ENCODE results near the gene ZNF488.

Gene ZNF488

GRCh38 chr10:47333532-47333931 lies 50.6 kb downstream of the ZNF488 start:
- DNase-seq (ENCODE audit: low read depth): no peak
- no peak overlapping the region for H3K4me3 ChIP-seq (ENCODE audit: low read depth, low read length)
- TF ChIP-seq CTCF (IDR thresholded peaks at IDR 0.05; ENCODE audit: low read depth, low read length, missing control alignments): no peak

- no peak for TF ChIP-seq CTCF (IDR thresholded peaks at IDR 0.05; ENCODE audit: low read depth, low read length, missing control alignments)
- no peak overlapping the region for H3K4me3 ChIP-seq (ENCODE audit: low read depth, low read length)
- no peak for DNase-seq (ENCODE audit: low read depth)
Observed at GRCh38 chr10:47332946-47333345, 51.1 kb downstream of the ZNF488 start.

- no peak overlapping the region for H3K4me3 ChIP-seq (ENCODE audit: low read depth, low read length)
- TF ChIP-seq CTCF (IDR thresholded peaks at IDR 0.05; ENCODE audit: low read depth, low read length, missing control alignments): no peak
- DNase-seq (ENCODE audit: low read depth): no peak
Observed at GRCh38 chr10:47332371-47332770, 51.7 kb downstream of the ZNF488 start.

GRCh38 chr10:47331954-47332353 lies 52.1 kb downstream of the ZNF488 start:
- H3K4me3 ChIP-seq (ENCODE audit: low read depth, low read length): no peak overlapping the region
- no peak for TF ChIP-seq CTCF (IDR thresholded peaks at IDR 0.05; ENCODE audit: low read depth, low read length, missing control alignments)
- no peak for DNase-seq (ENCODE audit: low read depth)

GRCh38 chr10:47331491-47331890 lies 52.6 kb downstream of the ZNF488 start:
- DNase-seq (ENCODE audit: low read depth): no peak
- no peak overlapping the region for H3K4me3 ChIP-seq (ENCODE audit: low read depth, low read length)
- TF ChIP-seq CTCF (IDR thresholded peaks at IDR 0.05; ENCODE audit: low read depth, low read length, missing control alignments): no peak

- no peak for TF ChIP-seq CTCF (IDR thresholded peaks at IDR 0.05; ENCODE audit: low read depth, low read length, missing control alignments)
- H3K4me3 ChIP-seq (ENCODE audit: low read depth, low read length): no peak overlapping the region
- no peak for DNase-seq (ENCODE audit: low read depth)
Observed at GRCh38 chr10:47330804-47331203, 53.3 kb downstream of the ZNF488 start.

GRCh38 chr10:47330366-47330765 lies 53.7 kb downstream of the ZNF488 start:
- no peak for TF ChIP-seq CTCF (IDR thresholded peaks at IDR 0.05; ENCODE audit: low read depth, low read length, missing control alignments)
- no peak for DNase-seq (ENCODE audit: low read depth)

More at GRCh38 chr10:47330366-47330765, 53.7 kb downstream of the ZNF488 start:
- no peak overlapping the region for H3K4me3 ChIP-seq (ENCODE audit: low read depth, low read length)

Measured in GM12864 (cell line).